GM10266 (cell line): Measurements from ENCODE around the gene ZIK1.
A peak's percentile ranks its signal among the peaks of the same experiment; 100 is the strongest.

Source experiments
- DNase-seq: peaks from one replicate; pipeline ENCODE4 v3.0.0; 2012; ENCODE audit errors: extremely low spot score
- CTCF ChIP-seq: IDR thresholded peaks from 2 replicates; pipeline ENCODE4 v1.5.1; 2012; ENCODE audit warnings: mild to moderate bottlenecking, low read depth; ENCODE audit not compliant: control insufficient read depth, insufficient read depth; ENCODE audit errors: missing control alignments

ZIK1 gene

GRCh38 chr19:57559404-57560025 is 24.4 kb upstream of the ZIK1 start, which contains the start of gene ZNF550:
Gene ZNF550 (minus strand): TSS chr19:57559863. CDS start chr19:57559682, 181 bp downstream.
- DNase-seq: peak; percentile 88
- no peak for TF ChIP-seq CTCF

- DNase-seq: no peak
- no peak for TF ChIP-seq CTCF
Observed at GRCh38 chr19:57560049-57560491, 23.9 kb upstream of the ZIK1 start.

GRCh38 chr19:57563547-57563946 is 20.4 kb upstream of the ZIK1 start:
- no peak for TF ChIP-seq CTCF
- DNase-seq: no peak

GRCh38 chr19:57566396-57567265 is 17.3 kb upstream of the ZIK1 start:
- no peak for DNase-seq
- no peak for TF ChIP-seq CTCF

- no peak for DNase-seq
- TF ChIP-seq CTCF: no peak
Observed at GRCh38 chr19:57570707-57571106, 13.2 kb upstream of the ZIK1 start.

GRCh38 chr19:57572415-57572947 is 11.5 kb upstream of the ZIK1 start:
- TF ChIP-seq CTCF: no peak
- no peak for DNase-seq

GRCh38 chr19:57576661-57577060 is 7.3 kb upstream of the ZIK1 start:
- DNase-seq: no peak
- TF ChIP-seq CTCF: no peak
